Stomach (tissue), 4 donors: ENCODE measurements around the gene ELOB.

ENCODE experiments used
- EP300 ChIP-seq: sonication (generic); formaldehyde crosslinking; IDR thresholded peaks from one replicate; pipeline ENCODE4 v1.6.1; 2017; ENCODE audit warnings: antibody characterized with exemption
- TF ChIP-seq, protein P1 (sequence below), 7 experiments: fragments of 450-650 bp in 4 of 7; fragments of 200-600 bp in 3 of 7; sonication (generic) in 3 of 7; IDR thresholded peaks; one replicate each; pipeline ENCODE4 v1.5.1; 2016 to 2019; ENCODE audit warnings: antibody characterized with exemption in 7 of 7, control low read depth in 2 of 7, mild to moderate bottlenecking in 1 of 7

DNA sequence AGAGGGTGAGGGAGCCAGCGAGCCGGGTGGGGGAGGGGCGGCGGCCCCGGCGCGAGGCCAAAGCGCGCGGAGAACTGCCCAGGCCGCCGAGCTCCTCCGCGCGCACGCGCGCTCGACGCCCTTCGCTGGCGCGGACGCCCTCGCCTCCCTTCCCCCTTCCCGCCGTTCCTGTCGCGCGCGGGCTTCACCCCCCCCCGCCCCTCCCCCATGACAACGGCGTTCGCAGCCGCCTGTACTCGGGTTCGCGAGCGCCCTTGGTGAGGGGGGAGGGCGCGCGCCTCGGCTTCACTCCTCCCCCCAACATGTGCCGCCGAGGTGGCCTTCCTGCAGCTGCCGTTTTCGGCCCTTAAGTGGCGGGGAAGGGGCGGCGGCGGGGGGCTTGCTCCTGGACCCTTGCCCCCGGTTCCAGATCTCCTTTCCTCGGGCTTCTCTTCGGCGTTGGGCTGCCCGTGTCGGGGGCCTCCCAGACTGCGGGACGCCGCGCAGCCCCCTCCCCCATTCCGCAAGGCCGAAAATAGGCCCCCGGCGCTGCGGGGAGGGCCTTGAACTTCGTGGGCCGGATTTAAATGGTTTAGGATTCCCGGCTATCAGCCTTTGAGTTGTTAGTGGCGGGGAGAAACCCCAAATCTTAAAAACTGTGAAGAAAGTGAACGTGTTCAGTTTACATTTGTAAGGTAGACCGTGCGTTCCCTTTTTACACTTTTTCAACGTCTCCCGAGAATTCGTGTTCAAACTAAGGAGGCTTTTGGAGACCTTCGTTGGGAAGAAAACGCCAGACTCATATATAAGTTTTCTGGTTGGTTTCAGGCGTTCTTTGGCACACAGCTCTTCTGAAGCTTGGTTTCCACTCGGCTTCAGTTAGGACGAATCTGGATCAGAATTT is 24.0 kb downstream of the ELOB start:
- TF ChIP-seq, protein P1, sequence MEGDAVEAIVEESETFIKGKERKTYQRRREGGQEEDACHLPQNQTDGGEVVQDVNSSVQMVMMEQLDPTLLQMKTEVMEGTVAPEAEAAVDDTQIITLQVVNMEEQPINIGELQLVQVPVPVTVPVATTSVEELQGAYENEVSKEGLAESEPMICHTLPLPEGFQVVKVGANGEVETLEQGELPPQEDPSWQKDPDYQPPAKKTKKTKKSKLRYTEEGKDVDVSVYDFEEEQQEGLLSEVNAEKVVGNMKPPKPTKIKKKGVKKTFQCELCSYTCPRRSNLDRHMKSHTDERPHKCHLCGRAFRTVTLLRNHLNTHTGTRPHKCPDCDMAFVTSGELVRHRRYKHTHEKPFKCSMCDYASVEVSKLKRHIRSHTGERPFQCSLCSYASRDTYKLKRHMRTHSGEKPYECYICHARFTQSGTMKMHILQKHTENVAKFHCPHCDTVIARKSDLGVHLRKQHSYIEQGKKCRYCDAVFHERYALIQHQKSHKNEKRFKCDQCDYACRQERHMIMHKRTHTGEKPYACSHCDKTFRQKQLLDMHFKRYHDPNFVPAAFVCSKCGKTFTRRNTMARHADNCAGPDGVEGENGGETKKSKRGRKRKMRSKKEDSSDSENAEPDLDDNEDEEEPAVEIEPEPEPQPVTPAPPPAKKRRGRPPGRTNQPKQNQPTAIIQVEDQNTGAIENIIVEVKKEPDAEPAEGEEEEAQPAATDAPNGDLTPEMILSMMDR (IDR thresholded peaks at IDR 0.05): no peak
- no peak for TF ChIP-seq EP300
